Nucleus accumbens (tissue), 56 donors: ENCODE results near the gene LINGO1.

Experiments used
- DNase-seq, 56 donors: peaks; one replicate each; lab custom pipeline; 2025; lab: John Stamatoyannopoulos, UW

The LINGO1 gene

DNA sequence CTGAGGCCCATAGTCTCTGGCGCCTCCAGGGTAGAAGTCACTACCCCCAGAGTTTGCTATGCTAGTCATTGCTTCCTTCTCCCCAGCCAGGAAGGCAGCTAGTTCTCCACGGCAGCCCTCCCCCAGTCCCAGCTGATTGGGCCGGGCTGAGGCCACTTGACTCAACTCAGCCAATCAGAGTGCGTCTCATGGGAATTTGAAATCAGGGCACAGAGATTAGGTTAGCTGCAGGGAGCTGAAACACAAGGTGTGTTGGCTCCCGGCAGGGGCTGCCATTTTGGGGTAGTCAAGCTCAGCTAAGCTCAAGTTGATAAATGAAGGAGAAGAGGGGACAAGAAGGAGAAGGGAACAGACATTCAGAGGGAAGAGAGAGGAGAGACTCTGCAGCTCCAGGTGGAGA lies 32.8 kb downstream of the LINGO1 start:
- peak in 35 of 56 donors; percentile 9 to 76 (median 42) for DNase-seq

GRCh38 chr15:77599357-77599756 lies 33.4 kb downstream of the LINGO1 start:
- no peak for DNase-seq

DNA sequence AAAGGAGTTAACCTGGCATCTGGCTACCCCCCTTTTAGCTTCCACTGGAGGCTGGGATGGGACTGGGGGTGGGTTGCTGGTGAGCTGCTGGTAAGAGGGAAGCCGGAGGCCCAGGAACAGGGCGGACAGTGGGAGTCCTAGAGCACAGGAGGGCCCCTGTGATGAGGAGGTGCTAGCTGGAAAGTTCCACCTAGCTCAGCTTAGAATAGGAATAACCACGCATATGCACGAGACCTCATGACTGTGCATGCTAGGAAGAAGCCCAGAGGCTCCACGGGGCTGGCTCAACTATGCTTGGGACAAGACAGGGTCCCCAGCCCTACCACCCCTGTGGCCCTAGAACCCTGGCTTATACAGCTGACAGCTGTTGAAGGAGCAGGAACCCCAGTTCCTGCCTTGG lies 34.1 kb downstream of the LINGO1 start:
- no peak for DNase-seq

- DNase-seq, result no peak
Observed at GRCh38 chr15:77597804-77598453, 34.8 kb downstream of the LINGO1 start.

DNA sequence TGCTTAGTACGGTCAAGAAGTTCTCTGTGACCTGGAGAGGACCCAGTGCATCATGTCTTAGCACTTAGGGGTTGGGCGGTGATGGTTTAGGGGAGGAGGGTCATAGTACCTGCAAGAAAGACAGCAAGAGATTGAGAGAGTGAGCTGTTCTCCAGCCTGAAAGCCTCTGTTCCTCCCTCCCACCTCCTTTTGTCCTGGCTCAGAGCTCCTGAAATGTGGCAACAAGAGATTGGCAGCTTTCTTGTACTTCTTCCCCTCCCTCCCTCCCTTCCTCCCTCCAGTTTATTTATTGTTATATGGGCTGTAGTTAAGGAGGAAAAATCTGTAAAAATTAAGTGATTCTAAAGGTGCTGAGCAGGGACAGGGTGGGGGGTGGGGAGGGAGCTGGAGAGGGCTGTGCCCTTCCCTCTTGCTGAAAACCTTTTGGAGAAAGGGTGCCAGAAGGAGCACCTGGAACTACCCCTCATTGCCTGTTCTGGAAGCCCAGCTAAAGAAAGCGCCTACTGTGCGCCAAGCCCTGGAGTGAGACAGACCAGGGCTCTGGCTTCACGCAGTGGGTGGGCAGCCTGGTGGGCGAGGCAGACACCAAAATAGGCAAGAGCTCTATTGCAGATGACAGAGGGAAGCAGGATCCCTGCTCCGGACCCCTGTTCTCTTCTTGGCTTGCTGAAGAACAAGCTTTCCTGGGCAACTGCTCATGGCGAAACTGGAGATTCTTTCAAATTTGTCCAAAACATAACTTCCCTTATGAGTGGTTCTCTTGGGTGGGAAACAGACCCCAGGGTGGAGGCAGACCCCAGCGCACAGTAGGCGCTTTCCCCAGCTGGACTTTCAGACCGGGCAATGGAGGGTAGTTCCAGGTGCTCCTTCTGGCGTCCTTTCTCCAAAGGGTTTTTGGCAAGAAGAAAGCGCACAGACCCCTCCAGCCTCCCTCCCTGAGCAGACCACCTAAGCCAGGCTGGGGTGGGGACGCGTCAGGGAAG lies 35.6 kb downstream of the LINGO1 start:
- DNase-seq, result no peak

DNA sequence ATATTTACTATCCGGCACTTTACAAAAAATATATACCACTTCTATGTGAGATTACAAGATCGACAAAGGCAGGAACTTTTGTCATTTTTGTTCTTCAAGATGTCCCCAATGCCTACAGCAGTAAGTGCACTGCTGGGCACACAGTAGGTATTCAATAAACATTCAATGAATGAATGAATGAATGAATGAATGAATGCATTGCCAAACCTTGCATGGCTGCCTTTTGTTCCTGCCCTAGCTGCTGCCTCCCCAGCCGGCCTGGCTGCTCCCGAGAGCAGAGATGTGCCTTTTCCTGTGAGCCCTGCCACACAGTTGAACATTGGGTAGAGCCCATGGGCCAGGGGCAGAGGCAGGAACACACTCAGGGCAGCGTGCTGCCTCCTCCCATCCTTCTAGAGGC lies 37.5 kb downstream of the LINGO1 start:
- DNase-seq, result no peak

DNA sequence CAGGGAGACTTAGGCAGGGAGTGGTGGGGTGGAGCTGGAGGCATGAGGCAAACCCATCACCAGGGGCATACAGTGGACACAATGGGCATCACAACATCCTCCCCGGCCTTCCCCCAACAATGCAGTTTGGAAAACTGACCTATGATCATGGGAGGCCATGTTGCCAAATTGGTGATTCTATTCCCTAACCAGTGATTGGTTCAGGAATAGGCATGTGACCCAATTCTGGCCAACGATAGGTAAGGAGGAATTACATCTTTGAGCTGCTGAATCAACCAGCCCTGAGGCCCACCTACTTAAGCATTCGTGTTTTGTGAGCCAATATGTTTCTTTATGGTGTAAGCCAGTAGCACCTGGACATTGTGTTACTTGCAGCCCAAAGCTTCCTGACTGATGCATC lies 40.0 kb downstream of the LINGO1 start:
- no peak for DNase-seq

DNA sequence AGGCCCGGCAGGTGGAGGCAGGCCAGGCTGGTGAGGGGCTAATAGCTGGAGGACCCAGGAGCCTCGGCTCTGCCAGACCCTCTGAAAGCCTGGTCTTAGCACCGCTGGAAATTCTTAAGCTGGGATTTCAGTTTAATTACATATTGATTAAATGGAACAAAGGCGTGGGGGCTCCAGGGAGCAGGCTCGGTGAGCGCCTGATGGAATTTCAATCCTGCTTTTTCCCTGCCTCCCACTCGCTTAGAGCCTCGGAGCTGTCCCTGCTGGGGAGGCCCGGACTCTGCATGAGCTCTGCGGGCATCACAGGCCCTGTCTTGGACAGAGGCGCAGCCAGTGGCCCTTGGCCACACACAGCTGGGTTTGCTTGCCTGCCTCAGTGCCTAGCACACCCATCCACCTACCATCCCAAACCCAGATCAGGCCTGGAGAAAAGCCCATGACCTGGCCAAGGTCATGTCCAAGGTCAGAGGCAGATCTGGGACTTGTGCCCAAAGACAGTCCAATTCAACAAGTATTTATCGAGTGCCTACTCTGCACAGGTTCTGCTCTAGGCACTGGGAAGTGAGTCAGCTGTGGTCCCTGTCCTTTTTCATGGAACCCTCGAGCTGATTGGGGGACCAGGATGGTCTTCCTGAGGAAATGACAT lies 40.6 kb downstream of the LINGO1 start:
- DNase-seq, result no peak

DNA sequence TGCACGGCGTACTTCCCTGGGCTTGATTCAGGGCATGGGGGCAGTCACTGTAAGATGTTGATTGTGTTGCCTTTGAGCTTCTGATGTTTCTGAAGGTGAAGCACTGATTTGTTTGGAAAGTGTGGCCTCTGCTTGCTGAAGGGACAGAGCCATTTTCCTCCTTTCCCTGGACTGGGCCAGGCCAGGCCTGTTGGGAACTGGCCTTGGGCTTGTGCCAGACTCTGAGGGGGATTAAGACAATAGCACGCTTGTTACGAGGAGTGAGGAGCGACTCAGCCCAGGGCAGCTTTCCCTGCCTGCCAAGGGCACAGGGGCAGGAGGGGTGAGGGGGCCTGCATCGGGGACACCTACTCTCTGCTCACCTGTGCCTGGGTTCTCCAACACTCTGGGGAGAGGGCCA lies 42.9 kb downstream of the LINGO1 start:
- DNase-seq, result peak in 45 of 56 donors; percentile 18 to 95 (median 73)

- DNase-seq, result no peak
Observed at GRCh38 chr15:77588126-77588525, 44.6 kb downstream of the LINGO1 start.

DNA sequence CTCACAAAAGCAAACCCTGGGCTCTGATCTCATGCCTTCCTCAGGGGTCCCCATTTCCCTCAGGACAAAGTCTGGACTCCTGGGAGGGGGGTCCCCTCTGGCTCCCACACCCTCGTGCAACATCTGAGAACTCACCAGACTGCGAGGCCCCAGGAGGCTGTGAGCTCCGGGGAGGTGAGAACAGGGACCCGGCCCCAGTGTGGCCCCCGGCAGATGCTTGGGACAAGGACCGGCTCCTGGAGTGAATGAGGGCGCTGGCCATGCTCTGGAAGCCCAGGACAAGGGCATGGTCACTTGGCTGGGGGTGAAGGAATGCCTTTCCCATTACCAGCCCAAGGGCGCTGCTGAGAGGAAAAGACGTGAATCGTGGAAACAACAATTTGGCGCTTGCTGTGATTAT lies 48.0 kb downstream of the LINGO1 start:
- no peak for DNase-seq

- DNase-seq, result peak in 1 of 56 donors; percentile 17
Observed at GRCh38 chr15:77584201-77584600, 48.5 kb downstream of the LINGO1 start.

DNA sequence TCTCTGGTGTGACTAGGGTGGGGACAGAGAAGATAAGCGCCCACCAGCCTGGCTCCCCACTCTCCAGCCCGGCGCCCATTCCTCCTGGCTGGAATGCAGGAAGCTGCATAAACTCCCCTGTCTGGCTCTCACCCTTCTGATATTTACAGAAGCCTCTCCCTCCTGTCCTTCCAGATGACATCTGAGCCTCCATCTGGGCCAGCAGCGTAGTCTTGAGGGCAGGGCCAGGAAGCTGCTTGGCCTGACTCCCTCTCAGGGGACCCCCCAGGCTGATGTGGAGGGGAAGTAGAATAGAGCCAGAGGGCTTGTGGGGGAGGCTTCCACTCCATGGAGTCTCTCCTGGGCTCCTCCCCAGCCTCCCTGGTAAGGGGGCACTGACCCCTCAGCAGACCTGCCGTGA lies 49.9 kb downstream of the LINGO1 start:
- no peak for DNase-seq

DNA sequence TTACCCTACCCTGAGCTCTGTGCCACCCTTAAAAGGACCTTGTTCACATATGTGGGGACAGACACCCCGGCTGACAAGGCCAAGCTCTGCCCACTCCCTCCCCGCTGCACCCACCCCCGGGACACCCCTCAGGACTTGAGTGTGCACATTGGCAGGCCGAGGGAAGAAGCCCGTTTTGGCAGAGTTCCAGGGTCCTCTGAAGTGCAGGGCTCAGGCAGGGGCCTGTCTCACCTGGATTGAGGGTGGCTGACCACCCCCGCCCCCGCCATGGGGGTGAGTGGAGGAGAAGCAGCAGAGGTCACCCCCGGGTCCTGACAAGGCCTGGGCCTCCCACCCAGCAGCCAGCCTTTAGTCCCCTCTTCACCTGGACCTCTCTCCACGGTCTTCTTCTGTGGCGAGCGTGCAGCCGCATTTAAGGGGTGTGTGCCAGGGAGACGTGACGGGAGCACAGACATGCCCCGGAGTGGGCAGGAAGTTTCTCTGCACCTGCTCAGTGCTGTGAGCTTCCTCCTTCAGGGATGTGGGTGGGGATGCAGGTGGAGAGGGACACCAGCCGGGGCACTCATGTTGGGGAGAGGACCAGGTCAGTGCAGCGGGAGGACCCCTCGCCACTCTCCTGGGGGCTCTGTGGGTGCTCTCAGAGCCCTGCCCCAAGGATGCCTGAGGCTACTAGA lies 50.7 kb downstream of the LINGO1 start:
- DNase-seq, result no peak

- DNase-seq, result peak in 45 of 56 donors; percentile 14 to 83 (median 52)
Observed at GRCh38 chr15:77580996-77581682, 51.6 kb downstream of the LINGO1 start.

DNA sequence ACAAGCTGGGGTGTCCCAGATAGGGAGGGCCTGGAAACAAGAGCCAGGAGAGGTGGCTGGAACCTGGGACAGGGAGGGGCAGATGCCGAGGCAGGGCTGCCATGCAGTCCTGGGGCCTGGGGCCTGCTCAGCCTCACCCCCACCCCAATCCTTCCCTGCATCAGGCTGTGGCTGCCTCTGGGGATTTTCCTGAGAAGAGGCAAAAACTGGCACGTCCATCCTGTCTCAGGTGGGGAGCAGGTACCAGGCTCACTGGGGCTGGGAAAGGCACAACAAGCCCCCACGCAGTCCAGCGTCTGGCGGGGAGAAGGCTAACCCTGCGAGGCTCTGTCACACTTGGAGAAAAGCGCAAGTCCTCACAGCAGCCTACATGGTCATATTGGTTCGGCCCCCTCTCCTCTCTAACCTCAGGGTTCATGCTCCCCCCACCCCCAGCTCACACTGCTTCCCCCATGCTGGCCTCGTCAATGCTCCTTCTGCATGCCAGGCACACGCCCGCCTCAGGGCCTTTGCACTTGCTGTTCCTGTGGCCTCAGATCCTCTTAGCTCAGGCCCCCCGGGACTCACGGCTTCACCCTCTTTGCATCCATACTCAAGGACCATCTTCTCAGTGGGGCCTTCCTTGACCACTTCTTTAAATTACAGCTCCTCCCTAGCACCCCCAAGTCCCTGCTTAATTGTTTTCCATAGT lies 53.1 kb downstream of the LINGO1 start:
- DNase-seq, result no peak

GRCh38 chr15:77578641-77579372 lies 53.9 kb downstream of the LINGO1 start:
- no peak for DNase-seq

DNA sequence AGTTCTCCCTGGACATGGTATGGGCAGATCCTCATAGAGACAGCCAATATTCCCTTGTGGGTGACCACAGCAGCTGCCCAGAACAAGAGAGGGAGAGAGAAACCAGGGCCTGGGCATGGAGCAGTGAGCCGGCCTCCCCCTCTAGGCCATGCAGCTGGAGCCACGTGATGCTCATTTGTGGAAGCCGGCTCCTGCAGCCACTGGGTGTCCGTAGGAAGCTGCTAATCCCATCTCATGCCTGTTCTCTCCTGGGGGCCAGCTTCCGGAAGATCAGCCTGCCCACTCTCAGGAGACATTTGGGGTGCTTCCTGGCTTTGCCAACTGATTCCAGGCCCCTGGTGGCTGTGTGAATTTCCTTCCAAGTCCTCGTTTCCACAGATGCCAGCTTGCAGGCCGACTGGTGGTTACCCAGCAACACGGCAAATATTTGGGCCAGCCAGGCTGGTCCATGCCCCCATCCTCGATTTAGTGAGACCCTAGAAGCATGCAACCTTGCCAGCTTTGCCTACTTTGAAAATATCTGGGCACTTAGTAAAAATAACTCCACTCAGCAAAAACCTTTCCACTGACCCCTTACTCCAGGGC lies 55.3 kb downstream of the LINGO1 start:
- peak in 49 of 56 donors; percentile 24 to 80 (median 59) for DNase-seq
